Panc1 (cell line): ENCODE measurements around the gene KLK13. TPM values are rescaled to one million over a fixed set of nuclear protein-coding genes. Genes with fewer than 3 reads are reported as not detected.

Experiments
- ATAC-seq: fragments of 200-7000 bp; cut with Tn5 transposase; 2 replicates; pipeline ENCODE4 v1.9.1; 2020; ENCODE audit warnings: mild to moderate bottlenecking, moderate library complexity
- BruUV-seq: library from RNA; stranded (reverse); fragments of 400-500 nt; replicated peaks from 2 replicates; lab custom pipeline; 2021; lab: Mats Ljungman, UMichigan
- CTCF ChIA-PET: fragments of 300-600 bp; sonication (Branson Sonifier 250); formaldehyde crosslinking; loops from one replicate; lab custom pipeline; 2022; ENCODE audit warnings: antibody characterized with exemption; lab: Charles Lee
- POLR2A ChIA-PET: fragments of 300-600 bp; sonication (Branson Sonifier 250); formaldehyde crosslinking; loops from one replicate; lab custom pipeline; 2022; ENCODE audit warnings: antibody characterized with exemption; lab: Charles Lee
- DNase-seq: peaks from one replicate; pipeline ENCODE4 v3.0.0-alpha.2; 2010; ENCODE audit warnings: low read depth, low spot score
- H3K27ac ChIP-seq: 2 replicates; pipeline ENCODE4 v1.5.1; 2011; ENCODE audit warnings: mild to moderate bottlenecking, low read length, inconsistent platforms
- H3K27me3 ChIP-seq: fragments of 200-500 bp; sonication (Bioruptor generic); 2 replicates; pipeline ENCODE4 v1.6.0; 2014; ENCODE audit warnings: low read length, inconsistent platforms; ENCODE audit not compliant: control insufficient read depth, insufficient read depth
- H3K36me3 ChIP-seq: fragments of 200-500 bp; sonication (Bioruptor generic); 2 replicates; pipeline ENCODE4 v1.5.1; 2014; ENCODE audit warnings: inconsistent platforms, mild to moderate bottlenecking, low read length, moderate library complexity; ENCODE audit not compliant: control insufficient read depth, insufficient read depth
- H3K4me1 ChIP-seq: 2 replicates; pipeline ENCODE4 v1.5.1; 2011; ENCODE audit warnings: inconsistent platforms, mild to moderate bottlenecking, low read length, moderate library complexity; ENCODE audit not compliant: control insufficient read depth, insufficient read depth
- H3K4me3 ChIP-seq, 2 experiments: 2 replicates each; pipeline ENCODE4 v1.5.1; 2011 to 2012; ENCODE audit warnings: low read depth in 2 of 2, low read length in 2 of 2, mild to moderate bottlenecking in 2 of 2, inconsistent platforms in 1 of 2, moderate library complexity in 1 of 2
- H3K9me3 ChIP-seq: fragments of 200-500 bp; sonication (Bioruptor generic); 2 replicates; pipeline ENCODE4 v1.5.1; 2014; ENCODE audit warnings: low read depth, mild to moderate bottlenecking, inconsistent platforms, low read length, moderate library complexity; ENCODE audit not compliant: control insufficient read depth, insufficient read depth
- POLR2AphosphoS5 ChIP-seq: IDR thresholded peaks from 2 replicates; pipeline ENCODE4 v1.6.1; 2012; ENCODE audit warnings: mild to moderate bottlenecking, low read depth, low read length, moderate library complexity
- SIN3A ChIP-seq: IDR thresholded peaks from 2 replicates; pipeline ENCODE4 v1.6.1; 2012; ENCODE audit warnings: low read depth, mild to moderate bottlenecking, low read length, moderate library complexity, borderline replicate concordance; ENCODE audit not compliant: insufficient read depth
- TCF7L2 ChIP-seq: IDR thresholded peaks from 2 replicates; pipeline ENCODE4 v1.6.1; 2011; ENCODE audit warnings: mild to moderate bottlenecking, low read depth, low read length, inconsistent platforms
- in situ Hi-C: cut with HindIII; loops from 2 replicates; pipeline ENCODE4 v1.10.0; 2016; ENCODE audit warnings: low sequenced_read_pairs, low pct_unique_long_range_greater_than_20kb
- intact Hi-C: fragments of 100-400 bp; cut with micrococcal nuclease; formaldehyde crosslinking; loops from one replicate; pipeline ENCODE4 v1.10.0; 2022; ENCODE audit not compliant: unreplicated experiment
- total RNA-seq: library from RNA; stranded (reverse); gene quantifications from one replicate; pipeline ENCODE4 v1.2.1, GENCODE V29; 2021; ENCODE audit not compliant: unreplicated experiment
- TF ChIP-seq, protein P1 (sequence below), 2 experiments: IDR thresholded peaks; 2 replicates each; pipeline ENCODE4 v1.6.1; 2011 to 2012; ENCODE audit warnings: low read depth in 2 of 2, control low read depth in 1 of 2, low read length in 1 of 2, mild to moderate bottlenecking in 1 of 2, moderate library complexity in 1 of 2; ENCODE audit not compliant: insufficient read depth in 1 of 2
- TF ChIP-seq, protein P2 (sequence below): fragments of 450-650 bp; IDR thresholded peaks from 2 replicates; pipeline ENCODE4 v1.5.1; 2017; ENCODE audit warnings: mild to moderate bottlenecking

KLK13 gene
- total RNA-seq, 1 experiment from 2014 or later: not detected

DNA sequence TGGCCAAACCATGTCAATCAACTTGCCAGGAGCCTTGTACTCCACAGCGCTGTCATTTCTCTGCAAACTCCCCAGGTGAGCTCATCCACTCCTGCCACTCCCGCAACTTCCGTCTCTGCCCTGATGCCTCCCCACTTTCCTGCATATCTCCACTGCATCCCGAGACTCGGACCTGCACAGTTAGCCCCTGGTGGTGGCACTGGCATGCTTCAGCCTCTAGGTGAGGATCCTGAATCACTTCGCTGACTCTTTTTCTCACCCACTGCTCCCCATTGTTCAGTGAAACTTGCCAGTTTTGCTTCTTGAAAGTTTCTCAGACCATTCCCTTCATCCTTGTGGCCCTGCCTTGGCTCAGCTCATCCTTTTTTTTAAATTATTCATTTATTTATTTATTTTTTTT is 46.7 kb upstream of the KLK13 start:
- no peaks in the 10 kb centered on the region for H3K9me3 ChIP-seq
- CTCF ChIA-PET: no interaction called here
- H3K27ac ChIP-seq: no peak overlapping the region
- no peak for DNase-seq
- H3K27me3 ChIP-seq: peaks cover 5% of the 10 kb centered on the region
- no TSS peak for BruUV-seq
- intact Hi-C loops: no loop called here
- in situ Hi-C loops: no loop called here
- ATAC-seq: no peak
- no peaks in the 10 kb centered on the region; the same call in 1 of the 2 replicates for H3K36me3 ChIP-seq
- H3K4me1 ChIP-seq: 0 out of 2 replicates have a peak, but pooled peaks cover 3% of the 10 kb centered on the region
- TF ChIP-seq SIN3A: no peak
- TF ChIP-seq, protein P1, sequence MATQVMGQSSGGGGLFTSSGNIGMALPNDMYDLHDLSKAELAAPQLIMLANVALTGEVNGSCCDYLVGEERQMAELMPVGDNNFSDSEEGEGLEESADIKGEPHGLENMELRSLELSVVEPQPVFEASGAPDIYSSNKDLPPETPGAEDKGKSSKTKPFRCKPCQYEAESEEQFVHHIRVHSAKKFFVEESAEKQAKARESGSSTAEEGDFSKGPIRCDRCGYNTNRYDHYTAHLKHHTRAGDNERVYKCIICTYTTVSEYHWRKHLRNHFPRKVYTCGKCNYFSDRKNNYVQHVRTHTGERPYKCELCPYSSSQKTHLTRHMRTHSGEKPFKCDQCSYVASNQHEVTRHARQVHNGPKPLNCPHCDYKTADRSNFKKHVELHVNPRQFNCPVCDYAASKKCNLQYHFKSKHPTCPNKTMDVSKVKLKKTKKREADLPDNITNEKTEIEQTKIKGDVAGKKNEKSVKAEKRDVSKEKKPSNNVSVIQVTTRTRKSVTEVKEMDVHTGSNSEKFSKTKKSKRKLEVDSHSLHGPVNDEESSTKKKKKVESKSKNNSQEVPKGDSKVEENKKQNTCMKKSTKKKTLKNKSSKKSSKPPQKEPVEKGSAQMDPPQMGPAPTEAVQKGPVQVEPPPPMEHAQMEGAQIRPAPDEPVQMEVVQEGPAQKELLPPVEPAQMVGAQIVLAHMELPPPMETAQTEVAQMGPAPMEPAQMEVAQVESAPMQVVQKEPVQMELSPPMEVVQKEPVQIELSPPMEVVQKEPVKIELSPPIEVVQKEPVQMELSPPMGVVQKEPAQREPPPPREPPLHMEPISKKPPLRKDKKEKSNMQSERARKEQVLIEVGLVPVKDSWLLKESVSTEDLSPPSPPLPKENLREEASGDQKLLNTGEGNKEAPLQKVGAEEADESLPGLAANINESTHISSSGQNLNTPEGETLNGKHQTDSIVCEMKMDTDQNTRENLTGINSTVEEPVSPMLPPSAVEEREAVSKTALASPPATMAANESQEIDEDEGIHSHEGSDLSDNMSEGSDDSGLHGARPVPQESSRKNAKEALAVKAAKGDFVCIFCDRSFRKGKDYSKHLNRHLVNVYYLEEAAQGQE (IDR thresholded peaks at IDR 0.05; ENCODE audit: insufficient read depth in 1 of 2, low read depth in 2 of 2, low read length in 1 of 2): no peak
- TF ChIP-seq POLR2AphosphoS5: no peak
- TF ChIP-seq, protein P2, sequence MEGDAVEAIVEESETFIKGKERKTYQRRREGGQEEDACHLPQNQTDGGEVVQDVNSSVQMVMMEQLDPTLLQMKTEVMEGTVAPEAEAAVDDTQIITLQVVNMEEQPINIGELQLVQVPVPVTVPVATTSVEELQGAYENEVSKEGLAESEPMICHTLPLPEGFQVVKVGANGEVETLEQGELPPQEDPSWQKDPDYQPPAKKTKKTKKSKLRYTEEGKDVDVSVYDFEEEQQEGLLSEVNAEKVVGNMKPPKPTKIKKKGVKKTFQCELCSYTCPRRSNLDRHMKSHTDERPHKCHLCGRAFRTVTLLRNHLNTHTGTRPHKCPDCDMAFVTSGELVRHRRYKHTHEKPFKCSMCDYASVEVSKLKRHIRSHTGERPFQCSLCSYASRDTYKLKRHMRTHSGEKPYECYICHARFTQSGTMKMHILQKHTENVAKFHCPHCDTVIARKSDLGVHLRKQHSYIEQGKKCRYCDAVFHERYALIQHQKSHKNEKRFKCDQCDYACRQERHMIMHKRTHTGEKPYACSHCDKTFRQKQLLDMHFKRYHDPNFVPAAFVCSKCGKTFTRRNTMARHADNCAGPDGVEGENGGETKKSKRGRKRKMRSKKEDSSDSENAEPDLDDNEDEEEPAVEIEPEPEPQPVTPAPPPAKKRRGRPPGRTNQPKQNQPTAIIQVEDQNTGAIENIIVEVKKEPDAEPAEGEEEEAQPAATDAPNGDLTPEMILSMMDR: no peak; the same call in 1 of the 2 replicates
- TF ChIP-seq TCF7L2: no peak
- H3K4me3 ChIP-seq: no peak overlapping the region
- POLR2A ChIA-PET: no interaction called here

DNA sequence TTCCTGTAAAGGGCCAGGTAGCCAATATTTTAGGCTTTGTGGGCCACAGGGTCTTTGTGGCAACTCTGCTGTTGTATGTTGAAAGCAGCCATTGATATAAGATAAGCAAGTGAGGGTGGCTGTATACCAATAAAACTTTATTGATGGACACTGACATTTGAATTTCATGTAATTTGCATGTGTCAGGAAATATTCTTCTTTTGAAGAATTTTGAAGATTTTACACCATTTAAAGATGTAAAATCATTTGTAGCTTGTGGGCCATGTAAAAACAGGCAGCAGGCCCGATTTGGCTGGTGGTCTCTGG is 45.7 kb upstream of the KLK13 start:
- DNase-seq (no peak), ATAC-seq (no peak)
- H3K27ac ChIP-seq: no peak overlapping the region
- intact Hi-C loops (no loop called here), in situ Hi-C loops (no loop called here)
- H3K9me3 ChIP-seq: no peaks in the 10 kb centered on the region
- ChIA-PET POLR2A (no interaction called here), CTCF (interaction anchor here (0.7 kb wide), 1 partner anchor 16 kb away, joined by 8 read pairs; no protein-coding TSS in a partner anchor)
- BruUV-seq: no TSS peak
- no peaks in the 10 kb centered on the region; the same call in 1 of the 2 replicates for H3K36me3 ChIP-seq
- TF ChIP-seq POLR2AphosphoS5 (no peak), TCF7L2 (no peak)
- TF ChIP-seq, protein P1 (IDR thresholded peaks at IDR 0.05; ENCODE audit: insufficient read depth in 1 of 2, low read depth in 2 of 2, low read length in 1 of 2): no peak
- no peak overlapping the region for H3K4me3 ChIP-seq
- peaks cover 2% of the 10 kb centered on the region for H3K27me3 ChIP-seq
- H3K4me1 ChIP-seq: 0 out of 2 replicates have a peak, but pooled peaks cover 3% of the 10 kb centered on the region
